ENCODE data around the gene BPIFA1. TPM values are rescaled to one million over a fixed set of nuclear protein-coding genes. Genes with fewer than 3 reads are reported as not detected.

BPIFA1 gene
- total and polyA plus RNA-seq, 4 donors, result 0.48 to 153 (median 36.4) TPM

DNA sequence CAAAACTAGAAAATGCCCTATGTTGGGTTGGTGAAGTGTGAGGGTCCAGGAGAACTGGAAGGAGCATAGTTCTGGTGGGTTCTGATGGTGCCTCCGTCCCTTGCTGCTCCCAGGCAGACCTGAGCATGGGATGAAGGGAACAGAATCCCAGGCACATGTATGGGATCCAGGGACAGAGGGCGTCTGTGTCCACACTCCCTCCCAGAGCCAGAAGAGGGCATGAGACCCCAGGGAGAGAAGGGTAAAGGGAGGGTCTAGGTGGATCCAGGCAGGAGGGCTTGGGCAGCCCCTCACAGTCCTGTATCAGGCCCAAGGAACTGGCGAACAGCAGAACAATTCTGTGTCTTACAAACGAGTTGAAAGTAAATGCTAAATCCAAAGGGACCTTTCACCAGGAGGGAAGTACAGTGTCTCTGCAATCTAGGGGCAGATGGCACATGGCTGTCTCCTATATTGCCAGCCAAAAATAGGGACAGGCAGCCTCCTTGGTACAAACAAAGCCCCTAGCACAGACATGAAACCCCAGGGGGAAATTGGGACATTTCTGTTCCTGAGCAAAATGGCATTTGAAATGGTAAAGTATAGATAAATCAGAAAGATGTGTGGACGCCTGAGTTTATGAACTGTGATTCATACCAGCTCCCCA is 2.5 kb upstream of the BPIFA1 start:
- H3K9me3 ChIP-seq (ENCODE audit: control insufficient read depth in 4 of 4, insufficient read depth in 3 of 4, low read length in 3 of 4), result no peaks in the 10 kb centered on the region
- WGBS, 2 donors, result 35 to 46% methylated on average over 5 of the region's 5 CpGs
- peak overlapping the region in 1 of 2 donors; percentile 79 for H3K27ac ChIP-seq (ENCODE audit: low read depth in 1 of 2, low read length in 1 of 2)
- peaks cover 0 to 9% (median 0%) of the 10 kb centered on the region in 3 donors for H3K27me3 ChIP-seq (ENCODE audit: control insufficient read depth in 3 of 3, insufficient read depth in 3 of 3, low read length in 2 of 3)
- ATAC-seq (ENCODE audit: insufficient read depth, low FRiP score) (no peak), DNase-seq (no peak)
- no peak overlapping the region for H3K4me3 ChIP-seq
- H3K4me1 ChIP-seq (ENCODE audit: control insufficient read depth in 5 of 5, insufficient read depth in 5 of 5, low read length in 5 of 5), result peaks cover 0 to 3% (median 0%) of the 10 kb centered on the region in 5 donors
- no peak overlapping the region for H3K9ac ChIP-seq (ENCODE audit: insufficient read depth in 1 of 2, low read length in 2 of 2)
- no peaks in the 10 kb centered on the region for H3K36me3 ChIP-seq (ENCODE audit: control insufficient read depth in 4 of 4, insufficient read depth in 4 of 4, low read length in 4 of 4)
- TF ChIP-seq, protein P1, sequence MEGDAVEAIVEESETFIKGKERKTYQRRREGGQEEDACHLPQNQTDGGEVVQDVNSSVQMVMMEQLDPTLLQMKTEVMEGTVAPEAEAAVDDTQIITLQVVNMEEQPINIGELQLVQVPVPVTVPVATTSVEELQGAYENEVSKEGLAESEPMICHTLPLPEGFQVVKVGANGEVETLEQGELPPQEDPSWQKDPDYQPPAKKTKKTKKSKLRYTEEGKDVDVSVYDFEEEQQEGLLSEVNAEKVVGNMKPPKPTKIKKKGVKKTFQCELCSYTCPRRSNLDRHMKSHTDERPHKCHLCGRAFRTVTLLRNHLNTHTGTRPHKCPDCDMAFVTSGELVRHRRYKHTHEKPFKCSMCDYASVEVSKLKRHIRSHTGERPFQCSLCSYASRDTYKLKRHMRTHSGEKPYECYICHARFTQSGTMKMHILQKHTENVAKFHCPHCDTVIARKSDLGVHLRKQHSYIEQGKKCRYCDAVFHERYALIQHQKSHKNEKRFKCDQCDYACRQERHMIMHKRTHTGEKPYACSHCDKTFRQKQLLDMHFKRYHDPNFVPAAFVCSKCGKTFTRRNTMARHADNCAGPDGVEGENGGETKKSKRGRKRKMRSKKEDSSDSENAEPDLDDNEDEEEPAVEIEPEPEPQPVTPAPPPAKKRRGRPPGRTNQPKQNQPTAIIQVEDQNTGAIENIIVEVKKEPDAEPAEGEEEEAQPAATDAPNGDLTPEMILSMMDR (IDR thresholded peaks at IDR 0.05; ENCODE audit: control extremely low read depth, extremely low read depth), result no peak

- Histone ChIP-seq H3K4me3 (no peak overlapping the region), H3K27me3 (ENCODE audit: control insufficient read depth in 3 of 3, insufficient read depth in 3 of 3, low read length in 2 of 3) (peaks cover 0 to 9% (median 0%) of the 10 kb centered on the region in 3 donors), H3K9me3 (ENCODE audit: control insufficient read depth in 4 of 4, insufficient read depth in 3 of 4, low read length in 3 of 4) (no peaks in the 10 kb centered on the region), H3K27ac (ENCODE audit: low read depth in 1 of 2, low read length in 1 of 2) (no peak overlapping the region), H3K9ac (ENCODE audit: insufficient read depth in 1 of 2, low read length in 2 of 2) (no peak overlapping the region), H3K4me1 (ENCODE audit: control insufficient read depth in 5 of 5, insufficient read depth in 5 of 5, low read length in 5 of 5) (peaks cover 0 to 3% (median 0%) of the 10 kb centered on the region in 5 donors), H3K36me3 (ENCODE audit: control insufficient read depth in 4 of 4, insufficient read depth in 4 of 4, low read length in 4 of 4) (no peaks in the 10 kb centered on the region)
- TF ChIP-seq, protein P1 (IDR thresholded peaks at IDR 0.05; ENCODE audit: control extremely low read depth, extremely low read depth), result no peak
- DNase-seq (no peak), ATAC-seq (ENCODE audit: insufficient read depth, low FRiP score) (no peak)
- 93 to 94% methylated on average over 2 of the region's 2 CpGs for WGBS, 2 donors
Measured at GRCh38 chr20:33234050-33234449, 1.7 kb upstream of the BPIFA1 start.

GRCh38 chr20:33236351-33236750 is 555 bp downstream of the BPIFA1 start:
- WGBS, 2 donors, result 81 to 82% methylated on average over 1 of the region's 1 CpG
- DNase-seq (no peak), ATAC-seq (ENCODE audit: insufficient read depth, low FRiP score) (no peak)
- H3K4me3 ChIP-seq, result no peak overlapping the region
- H3K27me3 ChIP-seq (ENCODE audit: control insufficient read depth in 3 of 3, insufficient read depth in 3 of 3, low read length in 2 of 3), result peaks cover 0 to 7% (median 0%) of the 10 kb centered on the region in 3 donors
- no peak overlapping the region for H3K27ac ChIP-seq (ENCODE audit: low read depth in 1 of 2, low read length in 1 of 2)
- TF ChIP-seq, protein P1 (IDR thresholded peaks at IDR 0.05; ENCODE audit: control extremely low read depth, extremely low read depth), result no peak
- H3K4me1 ChIP-seq (ENCODE audit: control insufficient read depth in 5 of 5, insufficient read depth in 5 of 5, low read length in 5 of 5), result peaks cover 0 to 3% (median 0%) of the 10 kb centered on the region in 5 donors
- H3K36me3 ChIP-seq (ENCODE audit: control insufficient read depth in 4 of 4, insufficient read depth in 4 of 4, low read length in 4 of 4), result no peaks in the 10 kb centered on the region
- H3K9ac ChIP-seq (ENCODE audit: insufficient read depth in 1 of 2, low read length in 2 of 2), result no peak overlapping the region
- no peaks in the 10 kb centered on the region for H3K9me3 ChIP-seq (ENCODE audit: control insufficient read depth in 4 of 4, insufficient read depth in 3 of 4, low read length in 3 of 4)

Data from lung (tissue), 12 donors.